GM23338 (cell line): ENCODE results near the gene TTC3. TPM values are rescaled to one million over a fixed set of nuclear protein-coding genes. Genes with fewer than 3 reads are reported as not detected.

ENCODE experiments used
- ATAC-seq: fragments of 200-7000 bp; cut with Tn5 transposase; 3 replicates; pipeline ENCODE4 v1.9.1; 2020
- DNase-seq: peaks from one replicate; pipeline ENCODE4 v3.0.0-alpha.2; 2015; ENCODE audit warnings: low spot score
- H2AFZ ChIP-seq: fragments of 200-600 bp; sonication (generic); 2 replicates; pipeline ENCODE4 v1.8.0; 2016; ENCODE audit warnings: antibody characterized with exemption, mild to moderate bottlenecking, moderate library complexity
- H3F3A ChIP-seq: fragments of 200-600 bp; sonication (generic); replicated peaks from 2 replicates; pipeline ENCODE4 v1.8.0; 2017; ENCODE audit warnings: antibody characterized with exemption, mixed run types, low read depth
- H3K27ac ChIP-seq: fragments of 200-600 bp; sonication (generic); 2 replicates; pipeline ENCODE4 v1.6.1; 2016; ENCODE audit warnings: low read depth
- H3K27me3 ChIP-seq: fragments of 200-600 bp; sonication (generic); 2 replicates; pipeline ENCODE4 v1.8.0; 2016; ENCODE audit warnings: mild to moderate bottlenecking, mixed run types, moderate library complexity; ENCODE audit not compliant: insufficient read depth
- H3K36me3 ChIP-seq: fragments of 200-600 bp; sonication (generic); 2 replicates; pipeline ENCODE4 v1.8.0; 2016; ENCODE audit warnings: mild to moderate bottlenecking; ENCODE audit not compliant: insufficient read depth
- H3K4me1 ChIP-seq: fragments of 200-600 bp; sonication (generic); 2 replicates; pipeline ENCODE4 v1.8.0; 2016; ENCODE audit warnings: mild to moderate bottlenecking, moderate library complexity; ENCODE audit not compliant: insufficient read depth
- H3K4me2 ChIP-seq: fragments of 200-600 bp; sonication (generic); 2 replicates; pipeline ENCODE4 v1.7.1; 2017; ENCODE audit warnings: mixed run types
- H3K4me3 ChIP-seq: fragments of 200-600 bp; sonication (generic); 2 replicates; pipeline ENCODE4 v1.6.1; 2016; ENCODE audit warnings: mixed run types
- H3K79me2 ChIP-seq: fragments of 200-600 bp; sonication (generic); replicated peaks from 2 replicates; pipeline ENCODE4 v1.8.0; 2017; ENCODE audit warnings: mild to moderate bottlenecking; ENCODE audit not compliant: insufficient read depth
- H3K9me2 ChIP-seq: fragments of 200-600 bp; sonication (generic); 2 replicates; pipeline ENCODE4 v1.8.0; 2017; ENCODE audit not compliant: insufficient read depth
- H4K20me1 ChIP-seq: fragments of 200-600 bp; sonication (generic); replicated peaks from 2 replicates; pipeline ENCODE4 v1.8.0; 2017; ENCODE audit warnings: mild to moderate bottlenecking; ENCODE audit not compliant: insufficient read depth
- H3K27ac Mint-ChIP-seq: 2 replicates; pipeline ENCODE4 v1.8.0; 2020; ENCODE audit warnings: inconsistent platforms, mild to moderate bottlenecking, moderate library complexity, mixed read lengths
- H3K27me3 Mint-ChIP-seq: 3 replicates; pipeline ENCODE4 v1.8.0; 2022; ENCODE audit warnings: low read depth, mild to moderate bottlenecking, moderate library complexity, mixed read lengths, inconsistent platforms; ENCODE audit not compliant: insufficient read depth, poor library complexity
- H3K36me3 Mint-ChIP-seq: 3 replicates; pipeline ENCODE4 v1.8.0; 2021; ENCODE audit warnings: low read depth, mild to moderate bottlenecking, inconsistent platforms, moderate library complexity, mixed read lengths
- H3K4me1 Mint-ChIP-seq: 3 replicates; pipeline ENCODE4 v1.8.0; 2020; ENCODE audit warnings: mild to moderate bottlenecking, inconsistent platforms, mixed read lengths
- H3K4me3 Mint-ChIP-seq: 3 replicates; pipeline ENCODE4 v1.8.0; 2021; ENCODE audit warnings: moderate library complexity, mild to moderate bottlenecking, inconsistent platforms, mixed read lengths
- H3K9me3 Mint-ChIP-seq: 3 replicates; pipeline ENCODE4 v1.8.0; 2020; ENCODE audit warnings: moderate library complexity, mild to moderate bottlenecking, inconsistent platforms, mixed read lengths
- CREB1 ChIP-seq: fragments of 250-450 bp; sonication (Bioruptor Pico); IDR thresholded peaks from 2 replicates; pipeline ENCODE4 v1.5.0; 2020; ENCODE audit warnings: low read depth, mild to moderate bottlenecking, moderate library complexity
- CTCF ChIP-seq, 2 experiments: fragments of 200-600 bp in 1 of 2; sonication (generic) in 1 of 2; conservative IDR thresholded peaks; 2 replicates each; pipeline versions ENCODE4 v1.5.1 to v1.6.1; 2016 to 2017; ENCODE audit warnings: antibody characterized with exemption in 2 of 2, low read depth in 2 of 2, mild to moderate bottlenecking in 2 of 2, moderate library complexity in 1 of 2
- ETS1 ChIP-seq: IDR thresholded peaks from 2 replicates; pipeline ENCODE4 v1.6.1; 2016; ENCODE audit warnings: antibody characterized with exemption
- EZH2 ChIP-seq: fragments of 200-600 bp; sonication (generic); IDR thresholded peaks from one replicate; pipeline ENCODE4 v1.8.0; 2017; ENCODE audit warnings: antibody characterized with exemption, mild to moderate bottlenecking, low read depth; ENCODE audit not compliant: unreplicated experiment
- EZH2phosphoT487 ChIP-seq: fragments of 200-600 bp; sonication (generic); IDR thresholded peaks from one replicate; pipeline ENCODE4 v1.8.1; 2018; ENCODE audit warnings: antibody characterized with exemption; ENCODE audit not compliant: unreplicated experiment
- JUNB ChIP-seq: IDR thresholded peaks from one replicate; pipeline ENCODE4 v1.6.1; 2016; ENCODE audit warnings: antibody characterized with exemption; ENCODE audit not compliant: unreplicated experiment
- NANOG ChIP-seq: IDR thresholded peaks from 2 replicates; pipeline ENCODE4 v1.6.1; 2016; ENCODE audit warnings: antibody characterized with exemption, borderline replicate concordance
- POLR2AphosphoS5 ChIP-seq: IDR thresholded peaks from 2 replicates; pipeline ENCODE4 v1.6.1; 2016; ENCODE audit warnings: antibody characterized with exemption, low read depth
- REST ChIP-seq: IDR thresholded peaks from one replicate; pipeline ENCODE4 v1.6.1; 2018; ENCODE audit warnings: antibody characterized with exemption; ENCODE audit not compliant: unreplicated experiment
- STAT1 ChIP-seq: IDR thresholded peaks from one replicate; pipeline ENCODE4 v1.6.1; 2016; ENCODE audit warnings: antibody characterized with exemption; ENCODE audit not compliant: unreplicated experiment
- ZNF114 ChIP-seq: fragments of 250-450 bp; sonication (Bioruptor Pico); IDR thresholded peaks from 2 replicates; pipeline ENCODE4 v1.5.0; 2020; ENCODE audit warnings: mild to moderate bottlenecking, moderate library complexity
- ZNF331 ChIP-seq: fragments of 250-450 bp; sonication (Bioruptor Pico); IDR thresholded peaks from 2 replicates; pipeline ENCODE4 v1.5.0; 2020; ENCODE audit warnings: low read depth, mild to moderate bottlenecking, moderate library complexity
- polyA plus RNA-seq: library from polyadenylated mRNA; unstranded; fragments of >200 nt; fragmentation: Nextera tagmentation; extraction: Ambion mirVana; gene quantifications from 2 replicates; pipeline ENCODE4 v1.2.1, GENCODE V29; 2016
- total RNA-seq: library from RNA; depleted of rRNA; stranded (reverse); fragments of >200 nt; shearing (Covaris generic); gene quantifications from 2 replicates; pipeline ENCODE4 v1.2.3, GENCODE V29; 2014
- TF ChIP-seq, protein P1 (sequence below): fragments of 250-450 bp; sonication (Bioruptor Pico); IDR thresholded peaks from 2 replicates; pipeline ENCODE4 v1.5.0; 2020; ENCODE audit warnings: mild to moderate bottlenecking, moderate library complexity

Gene TTC3
- total and polyA plus RNA-seq, 2 experiments from 2014 or later = 28.9 to 48.6 TPM

- ATAC-seq = no peak
- H3K9me3 Mint-ChIP-seq = no peaks in the 10 kb centered on the region
- TF ChIP-seq CTCF (conservative IDR thresholded peaks at IDR 0.05; ENCODE audit: low read depth in 2 of 2) (no peak), ZNF331 (no peak), POLR2AphosphoS5 (no peak), JUNB (no peak), STAT1 (no peak), EZH2phosphoT487 (no peak), CREB1 (CRISPR knock-in tag) (no peak), EZH2 (no peak), REST (no peak), ZNF114 (CRISPR knock-in tag) (no peak), ETS1 (no peak), NANOG (no peak)
- TF ChIP-seq, protein P1, sequence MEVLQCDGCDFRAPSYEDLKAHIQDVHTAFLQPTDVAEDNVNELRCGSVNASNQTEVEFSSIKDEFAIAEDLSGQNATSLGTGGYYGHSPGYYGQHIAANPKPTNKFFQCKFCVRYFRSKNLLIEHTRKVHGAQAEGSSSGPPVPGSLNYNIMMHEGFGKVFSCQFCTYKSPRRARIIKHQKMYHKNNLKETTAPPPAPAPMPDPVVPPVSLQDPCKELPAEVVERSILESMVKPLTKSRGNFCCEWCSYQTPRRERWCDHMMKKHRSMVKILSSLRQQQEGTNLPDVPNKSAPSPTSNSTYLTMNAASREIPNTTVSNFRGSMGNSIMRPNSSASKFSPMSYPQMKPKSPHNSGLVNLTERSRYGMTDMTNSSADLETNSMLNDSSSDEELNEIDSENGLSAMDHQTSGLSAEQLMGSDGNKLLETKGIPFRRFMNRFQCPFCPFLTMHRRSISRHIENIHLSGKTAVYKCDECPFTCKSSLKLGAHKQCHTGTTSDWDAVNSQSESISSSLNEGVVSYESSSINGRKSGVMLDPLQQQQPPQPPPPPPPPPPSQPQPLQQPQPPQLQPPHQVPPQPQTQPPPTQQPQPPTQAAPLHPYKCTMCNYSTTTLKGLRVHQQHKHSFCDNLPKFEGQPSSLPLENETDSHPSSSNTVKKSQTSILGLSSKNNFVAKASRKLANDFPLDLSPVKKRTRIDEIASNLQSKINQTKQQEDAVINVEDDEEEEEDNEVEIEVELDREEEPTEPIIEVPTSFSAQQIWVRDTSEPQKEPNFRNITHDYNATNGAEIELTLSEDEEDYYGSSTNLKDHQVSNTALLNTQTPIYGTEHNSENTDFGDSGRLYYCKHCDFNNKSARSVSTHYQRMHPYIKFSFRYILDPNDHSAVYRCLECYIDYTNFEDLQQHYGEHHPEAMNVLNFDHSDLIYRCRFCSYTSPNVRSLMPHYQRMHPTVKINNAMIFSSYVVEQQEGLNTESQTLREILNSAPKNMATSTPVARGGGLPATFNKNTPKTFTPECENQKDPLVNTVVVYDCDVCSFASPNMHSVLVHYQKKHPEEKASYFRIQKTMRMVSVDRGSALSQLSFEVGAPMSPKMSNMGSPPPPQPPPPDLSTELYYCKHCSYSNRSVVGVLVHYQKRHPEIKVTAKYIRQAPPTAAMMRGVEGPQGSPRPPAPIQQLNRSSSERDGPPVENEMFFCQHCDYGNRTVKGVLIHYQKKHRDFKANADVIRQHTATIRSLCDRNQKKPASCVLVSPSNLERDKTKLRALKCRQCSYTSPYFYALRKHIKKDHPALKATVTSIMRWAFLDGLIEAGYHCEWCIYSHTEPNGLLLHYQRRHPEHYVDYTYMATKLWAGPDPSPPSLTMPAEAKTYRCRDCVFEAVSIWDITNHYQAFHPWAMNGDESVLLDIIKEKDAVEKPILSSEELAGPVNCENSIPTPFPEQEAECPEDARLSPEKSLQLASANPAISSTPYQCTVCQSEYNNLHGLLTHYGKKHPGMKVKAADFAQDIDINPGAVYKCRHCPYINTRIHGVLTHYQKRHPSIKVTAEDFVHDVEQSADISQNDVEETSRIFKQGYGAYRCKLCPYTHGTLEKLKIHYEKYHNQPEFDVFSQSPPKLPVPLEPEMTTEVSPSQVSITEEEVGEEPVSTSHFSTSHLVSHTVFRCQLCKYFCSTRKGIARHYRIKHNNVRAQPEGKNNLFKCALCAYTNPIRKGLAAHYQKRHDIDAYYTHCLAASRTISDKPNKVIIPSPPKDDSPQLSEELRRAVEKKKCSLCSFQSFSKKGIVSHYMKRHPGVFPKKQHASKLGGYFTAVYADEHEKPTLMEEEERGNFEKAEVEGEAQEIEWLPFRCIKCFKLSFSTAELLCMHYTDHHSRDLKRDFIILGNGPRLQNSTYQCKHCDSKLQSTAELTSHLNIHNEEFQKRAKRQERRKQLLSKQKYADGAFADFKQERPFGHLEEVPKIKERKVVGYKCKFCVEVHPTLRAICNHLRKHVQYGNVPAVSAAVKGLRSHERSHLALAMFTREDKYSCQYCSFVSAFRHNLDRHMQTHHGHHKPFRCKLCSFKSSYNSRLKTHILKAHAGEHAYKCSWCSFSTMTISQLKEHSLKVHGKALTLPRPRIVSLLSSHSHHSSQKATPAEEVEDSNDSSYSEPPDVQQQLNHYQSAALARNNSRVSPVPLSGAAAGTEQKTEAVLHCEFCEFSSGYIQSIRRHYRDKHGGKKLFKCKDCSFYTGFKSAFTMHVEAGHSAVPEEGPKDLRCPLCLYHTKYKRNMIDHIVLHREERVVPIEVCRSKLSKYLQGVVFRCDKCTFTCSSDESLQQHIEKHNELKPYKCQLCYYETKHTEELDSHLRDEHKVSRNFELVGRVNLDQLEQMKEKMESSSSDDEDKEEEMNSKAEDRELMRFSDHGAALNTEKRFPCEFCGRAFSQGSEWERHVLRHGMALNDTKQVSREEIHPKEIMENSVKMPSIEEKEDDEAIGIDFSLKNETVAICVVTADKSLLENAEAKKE (CRISPR knock-in tag) = no peak
- H4K20me1 ChIP-seq = peaks cover 4% of the 10 kb centered on the region; the same call in 1 of the 2 replicates
- no peaks in the 10 kb centered on the region for H3K9me2 ChIP-seq
- no peak overlapping the region for H3K27ac ChIP-seq
- DNase-seq = no peak
- H3K4me1 ChIP-seq = no peaks in the 10 kb centered on the region
- no peak overlapping the region for H3K4me3 ChIP-seq
- no peak overlapping the region for H2AFZ ChIP-seq
- peaks cover 3% of the 10 kb centered on the region; the same call in 1 of the 2 replicates for H3K79me2 ChIP-seq
- no peak overlapping the region for H3K27ac Mint-ChIP-seq
- no peak overlapping the region for H3K4me2 ChIP-seq
- no peaks in the 10 kb centered on the region for H3K4me1 Mint-ChIP-seq
- no peaks in the 10 kb centered on the region for H3K27me3 ChIP-seq
- peaks cover 13% of the 10 kb centered on the region for H3K36me3 ChIP-seq
- no peaks in the 10 kb centered on the region for H3K27me3 Mint-ChIP-seq
- H3K36me3 Mint-ChIP-seq = peaks cover 43% of the 10 kb centered on the region
- no peak overlapping the region for H3K4me3 Mint-ChIP-seq
- no peaks in the 10 kb centered on the region for H3F3A ChIP-seq
Measured at GRCh38 chr21:37233551-37234146, 160.6 kb downstream of the TTC3 start.
